GM12865 (cell line): ENCODE results near the gene RFNG.

Source experiments
- DNase-seq: peaks from one replicate; pipeline ENCODE4 v3.0.0; 2010; ENCODE audit warnings: low read depth
- H3K4me3 ChIP-seq: 2 replicates; pipeline ENCODE4 v1.5.1; 2011; ENCODE audit warnings: mild to moderate bottlenecking, low read depth, low read length, control low read depth
- TF ChIP-seq, protein P1 (sequence below): IDR thresholded peaks from 2 replicates; pipeline ENCODE4 v1.5.1; 2011; ENCODE audit warnings: low read length, control low read depth, low read depth, inconsistent platforms; ENCODE audit not compliant: insufficient read depth; ENCODE audit errors: missing control alignments

RFNG gene

DNA sequence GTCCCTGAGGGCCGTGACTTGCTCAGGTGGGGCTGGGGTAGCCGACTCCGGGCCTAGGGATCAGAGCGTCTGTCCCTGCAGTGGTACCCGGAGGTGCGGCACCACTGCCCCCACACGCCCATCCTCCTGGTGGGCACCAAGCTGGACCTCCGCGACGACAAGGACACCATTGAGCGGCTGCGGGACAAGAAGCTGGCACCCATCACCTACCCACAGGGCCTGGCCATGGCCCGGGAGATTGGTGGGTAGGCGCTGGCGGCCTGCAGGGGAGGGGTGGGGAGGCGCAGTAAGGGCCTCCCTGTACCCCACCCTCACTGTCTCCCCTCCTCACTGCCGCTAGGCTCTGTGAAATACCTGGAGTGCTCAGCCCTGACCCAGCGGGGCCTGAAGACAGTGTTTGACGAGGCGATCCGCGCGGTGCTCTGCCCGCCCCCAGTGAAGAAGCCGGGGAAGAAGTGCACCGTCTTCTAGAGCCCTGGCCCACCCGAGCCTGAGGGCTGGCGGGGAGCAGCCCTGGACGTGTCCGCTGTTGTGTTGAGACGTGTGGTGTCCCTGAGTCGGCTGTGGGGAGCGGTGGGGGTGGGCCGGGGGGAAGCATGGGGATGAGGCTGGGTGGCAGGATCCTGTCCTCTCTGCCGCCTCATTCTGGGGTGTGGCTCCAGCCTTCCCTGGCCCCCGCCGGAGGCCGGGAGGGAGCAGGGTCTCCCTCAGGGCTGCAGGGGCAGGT, 18.1 kb downstream of the RFNG start:
- no peak for DNase-seq
- H3K4me3 ChIP-seq: no peak overlapping the region
- TF ChIP-seq, protein P1, sequence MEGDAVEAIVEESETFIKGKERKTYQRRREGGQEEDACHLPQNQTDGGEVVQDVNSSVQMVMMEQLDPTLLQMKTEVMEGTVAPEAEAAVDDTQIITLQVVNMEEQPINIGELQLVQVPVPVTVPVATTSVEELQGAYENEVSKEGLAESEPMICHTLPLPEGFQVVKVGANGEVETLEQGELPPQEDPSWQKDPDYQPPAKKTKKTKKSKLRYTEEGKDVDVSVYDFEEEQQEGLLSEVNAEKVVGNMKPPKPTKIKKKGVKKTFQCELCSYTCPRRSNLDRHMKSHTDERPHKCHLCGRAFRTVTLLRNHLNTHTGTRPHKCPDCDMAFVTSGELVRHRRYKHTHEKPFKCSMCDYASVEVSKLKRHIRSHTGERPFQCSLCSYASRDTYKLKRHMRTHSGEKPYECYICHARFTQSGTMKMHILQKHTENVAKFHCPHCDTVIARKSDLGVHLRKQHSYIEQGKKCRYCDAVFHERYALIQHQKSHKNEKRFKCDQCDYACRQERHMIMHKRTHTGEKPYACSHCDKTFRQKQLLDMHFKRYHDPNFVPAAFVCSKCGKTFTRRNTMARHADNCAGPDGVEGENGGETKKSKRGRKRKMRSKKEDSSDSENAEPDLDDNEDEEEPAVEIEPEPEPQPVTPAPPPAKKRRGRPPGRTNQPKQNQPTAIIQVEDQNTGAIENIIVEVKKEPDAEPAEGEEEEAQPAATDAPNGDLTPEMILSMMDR: no peak

DNA sequence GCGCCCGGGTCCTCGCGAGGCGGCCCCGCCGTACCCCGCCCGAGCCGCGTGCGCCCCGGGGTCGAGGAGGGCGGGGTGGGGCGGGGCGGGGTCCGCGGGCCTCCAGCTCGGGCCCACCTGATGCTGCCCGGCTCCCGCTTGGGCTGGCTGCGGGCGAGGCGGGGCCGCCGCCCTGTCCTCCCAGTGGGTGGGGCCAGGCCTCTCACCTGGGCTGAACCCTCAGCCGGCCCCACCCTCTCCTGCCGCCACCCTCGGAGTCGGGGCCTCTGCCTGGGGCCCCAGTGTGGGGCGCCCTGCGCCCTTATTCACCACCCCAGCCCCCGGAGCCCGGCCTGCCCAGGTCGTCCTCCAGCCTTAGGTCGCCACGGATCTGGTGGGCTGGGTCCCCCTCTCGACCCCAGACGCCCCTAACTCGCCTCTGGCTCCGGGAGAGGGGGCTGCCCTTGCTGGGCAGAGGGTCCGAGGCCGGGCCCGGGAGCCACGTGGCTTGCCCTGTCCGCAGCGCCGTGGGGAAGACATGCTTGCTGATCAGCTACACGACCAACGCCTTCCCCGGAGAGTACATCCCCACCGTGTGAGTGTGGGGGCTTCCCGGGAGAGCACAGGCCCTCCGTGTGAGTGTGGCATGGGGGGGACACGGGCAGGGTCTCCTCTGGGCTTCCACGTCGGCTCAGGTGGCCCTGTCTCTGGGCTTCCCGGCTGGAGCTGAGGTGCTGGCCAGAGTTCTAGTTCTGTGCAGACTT, 19.6 kb downstream of the RFNG start:
- peak; percentile 35 for DNase-seq
- TF ChIP-seq, protein P1: no peak
- H3K4me3 ChIP-seq: no peak overlapping the region

DNA sequence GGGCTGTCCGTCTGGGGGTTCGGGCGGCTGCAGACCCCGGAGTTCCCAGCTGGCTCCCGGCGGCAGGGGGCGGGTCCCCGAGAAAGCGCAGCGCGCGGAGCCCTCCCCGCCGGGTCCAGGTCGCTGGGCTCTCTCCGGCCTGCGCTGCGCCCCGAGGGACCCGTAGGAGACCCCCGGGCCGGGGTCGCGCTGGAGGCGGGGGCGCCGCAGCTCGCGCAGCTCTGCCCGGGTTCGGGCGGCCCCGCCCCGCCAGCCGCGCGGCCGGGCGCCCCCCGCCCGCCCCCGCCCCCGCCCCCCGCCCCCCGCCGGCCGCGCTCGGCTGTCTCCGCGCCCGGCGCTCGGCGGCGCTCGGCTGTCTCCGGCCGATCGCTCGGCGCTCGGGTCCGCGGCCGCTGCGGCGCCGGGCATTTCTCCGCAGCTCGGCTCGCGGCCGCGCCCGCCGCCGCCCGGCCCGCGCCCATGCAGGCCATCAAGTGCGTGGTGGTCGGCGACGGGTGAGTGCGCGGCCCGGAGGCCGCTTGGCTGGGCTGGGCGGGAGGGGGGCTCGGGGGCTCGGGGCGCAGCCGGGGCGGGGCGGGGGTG, 20.2 kb downstream of the RFNG start, which contains the start of gene RAC3:
Gene RAC3, plus strand, starts transcription at position 376 of the 582 bp plus-strand sequence. Its CDS starts 84 bp downstream, at position 460.
- TF ChIP-seq, protein P1: no peak
- peak within 1 kb of the TSS; percentile 44 for H3K4me3 ChIP-seq
- DNase-seq: peak; percentile 36

DNA sequence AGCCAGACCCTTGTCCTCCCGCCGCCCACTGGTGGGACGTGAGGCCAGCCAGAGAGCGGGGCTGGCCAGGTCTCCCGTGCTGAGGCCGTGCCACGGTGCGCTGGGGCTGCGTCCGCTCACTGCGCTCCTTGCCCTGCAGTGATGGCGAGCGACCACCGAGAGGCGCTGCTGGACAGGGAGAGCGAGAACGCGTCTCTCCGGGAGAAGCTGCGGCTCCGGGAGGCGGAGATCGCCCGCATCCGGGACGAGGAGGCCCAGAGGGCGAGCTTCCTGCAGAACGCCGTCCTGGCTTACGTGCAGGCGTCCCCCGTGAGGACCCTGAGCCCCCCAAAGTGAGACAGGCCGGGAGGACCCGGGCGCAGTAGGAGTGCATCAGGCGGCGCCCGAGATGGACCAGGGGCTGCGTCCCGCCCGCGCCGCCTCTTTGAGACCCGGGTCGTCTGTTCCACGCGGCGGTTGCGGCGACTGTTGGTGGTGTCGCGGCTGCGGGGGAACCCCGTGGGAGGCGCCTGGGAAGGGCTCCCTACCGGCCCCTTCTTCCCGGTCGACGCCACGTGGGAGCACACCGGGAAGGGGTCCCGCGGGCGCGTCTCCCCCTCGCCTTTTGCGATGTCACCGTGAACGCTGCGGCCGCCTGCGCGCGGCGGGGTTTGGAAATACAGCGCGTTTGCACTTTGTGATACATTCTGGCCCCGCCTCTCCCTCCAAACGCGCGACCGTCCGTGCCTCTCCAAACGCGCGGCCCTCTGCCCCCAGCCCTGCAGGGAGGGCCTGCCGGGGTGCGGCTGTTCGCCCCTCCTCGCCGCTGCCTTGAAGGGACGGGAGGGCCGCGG, 20.9 kb downstream of the RFNG start:
- TF ChIP-seq, protein P1: peak; percentile 93
- DNase-seq: peak; percentile 80
- H3K4me3 ChIP-seq: peak overlapping the region; percentile 44

DNA sequence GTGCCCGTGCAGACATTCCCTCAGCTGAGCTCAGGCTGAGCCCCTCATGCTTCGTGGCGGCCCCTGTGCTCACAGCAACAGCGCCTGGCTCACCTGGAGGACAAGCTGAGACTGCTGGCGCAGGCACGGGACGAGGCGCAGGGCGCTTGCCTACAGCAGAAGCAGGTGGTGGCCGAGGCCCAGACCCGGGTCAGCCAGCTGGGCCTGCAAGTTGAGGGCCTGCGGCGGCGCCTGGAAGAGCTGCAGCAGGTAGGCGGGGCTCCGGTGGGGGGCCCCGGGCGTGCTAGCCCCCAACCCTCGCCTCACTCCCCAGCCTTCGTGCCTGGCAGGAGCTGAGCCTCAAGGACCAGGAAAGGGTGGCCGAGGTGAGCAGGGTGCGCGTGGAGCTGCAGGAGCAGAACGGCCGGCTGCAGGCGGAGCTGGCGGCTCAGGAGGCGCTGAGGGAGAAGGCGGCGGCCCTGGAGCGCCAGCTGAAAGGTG, 21.6 kb downstream of the RFNG start:
- DNase-seq: no peak
- H3K4me3 ChIP-seq: no peak overlapping the region

DNA sequence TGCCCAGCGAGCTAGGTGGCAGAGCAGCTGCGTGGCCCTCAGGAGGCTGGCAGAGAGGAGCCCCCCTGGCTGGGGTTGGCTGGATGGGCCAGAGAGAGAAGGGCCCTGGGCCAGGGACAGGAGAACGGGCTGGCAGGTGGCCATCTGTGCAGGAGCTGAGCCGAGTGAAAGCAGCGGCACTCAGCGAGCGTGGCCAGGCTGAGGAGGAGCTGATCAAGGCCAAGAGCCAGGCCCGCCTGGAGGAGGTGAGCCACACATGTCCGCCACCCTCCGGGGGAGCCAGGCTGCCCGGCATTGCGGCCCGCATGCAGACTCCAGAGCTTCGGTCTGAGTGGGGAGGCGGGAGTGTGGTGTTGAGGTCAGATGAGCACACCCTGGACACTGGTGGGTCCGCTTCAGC, 22.2 kb downstream of the RFNG start:
- TF ChIP-seq, protein P1: no peak
- no peak for DNase-seq
- no peak overlapping the region for H3K4me3 ChIP-seq

More for the DNA sequence above, 21.6 kb downstream of the RFNG start:
- TF ChIP-seq, protein P1: no peak
